Right lobe of liver (tissue), 4 donors: Measurements from ENCODE around the gene JAG1.

Experiments
- POLR2A ChIP-seq: fragments of 450-650 bp; IDR thresholded peaks from one replicate; pipeline ENCODE4 v1.6.1; 2017; ENCODE audit warnings: antibody characterized with exemption, mild to moderate bottlenecking
- TF ChIP-seq, protein P1 (sequence below), 4 donors: fragments of 200-600 bp in 3 of 4; fragments of 450-650 bp in 1 of 4; IDR thresholded peaks; one replicate each; pipeline versions ENCODE4 v1.5.1 to v1.8.0; 2016 to 2022; ENCODE audit warnings: antibody characterized with exemption in 4 of 4, mild to moderate bottlenecking in 2 of 4
- donor health status: DM: no; HTN: no; CAD: no.
- donor health status: DM: no; HTN: no; CAD: no.
- donor health status: DM: no; HTN: yes; CAD: no.

DNA sequence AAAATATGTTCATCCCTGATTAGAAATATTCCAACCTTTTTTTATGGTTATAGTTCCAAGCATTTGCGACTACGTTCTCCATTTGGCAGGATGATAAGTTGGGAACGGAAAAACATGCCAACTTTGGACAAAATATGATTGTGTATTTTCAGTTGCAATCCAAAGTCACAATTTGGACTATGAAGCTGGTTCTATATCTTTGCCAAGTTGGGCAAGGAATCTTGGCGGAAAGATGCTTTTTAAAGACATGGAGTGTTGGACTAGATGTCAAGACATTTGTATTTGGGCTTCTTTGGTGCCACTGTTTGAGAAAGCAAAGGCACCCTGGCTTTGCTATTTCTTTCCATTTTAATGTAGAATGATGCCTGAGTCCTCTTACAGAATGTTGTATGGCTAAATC is 33.3 kb upstream of the JAG1 start:
- TF ChIP-seq, protein P1, sequence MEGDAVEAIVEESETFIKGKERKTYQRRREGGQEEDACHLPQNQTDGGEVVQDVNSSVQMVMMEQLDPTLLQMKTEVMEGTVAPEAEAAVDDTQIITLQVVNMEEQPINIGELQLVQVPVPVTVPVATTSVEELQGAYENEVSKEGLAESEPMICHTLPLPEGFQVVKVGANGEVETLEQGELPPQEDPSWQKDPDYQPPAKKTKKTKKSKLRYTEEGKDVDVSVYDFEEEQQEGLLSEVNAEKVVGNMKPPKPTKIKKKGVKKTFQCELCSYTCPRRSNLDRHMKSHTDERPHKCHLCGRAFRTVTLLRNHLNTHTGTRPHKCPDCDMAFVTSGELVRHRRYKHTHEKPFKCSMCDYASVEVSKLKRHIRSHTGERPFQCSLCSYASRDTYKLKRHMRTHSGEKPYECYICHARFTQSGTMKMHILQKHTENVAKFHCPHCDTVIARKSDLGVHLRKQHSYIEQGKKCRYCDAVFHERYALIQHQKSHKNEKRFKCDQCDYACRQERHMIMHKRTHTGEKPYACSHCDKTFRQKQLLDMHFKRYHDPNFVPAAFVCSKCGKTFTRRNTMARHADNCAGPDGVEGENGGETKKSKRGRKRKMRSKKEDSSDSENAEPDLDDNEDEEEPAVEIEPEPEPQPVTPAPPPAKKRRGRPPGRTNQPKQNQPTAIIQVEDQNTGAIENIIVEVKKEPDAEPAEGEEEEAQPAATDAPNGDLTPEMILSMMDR (IDR thresholded peaks at IDR 0.05) = no peak
- TF ChIP-seq POLR2A = no peak
